ENCODE results near the gene LRRFIP1.

- no peak for TF ChIP-seq SMC3 (conservative IDR thresholded peaks at IDR 0.05; ENCODE audit: poor library complexity)
- no peak for TF ChIP-seq EZH2 (IDR thresholded peaks at IDR 0.05; ENCODE audit: borderline replicate concordance, insufficient read depth, low read length, poor library complexity, severe bottlenecking)
- no peak for TF ChIP-seq EP300 (conservative IDR thresholded peaks at IDR 0.05; ENCODE audit: poor library complexity, severe bottlenecking)
- TF ChIP-seq REST (IDR thresholded peaks at IDR 0.05; ENCODE audit: borderline replicate concordance): no peak
- TF ChIP-seq, protein P1, sequence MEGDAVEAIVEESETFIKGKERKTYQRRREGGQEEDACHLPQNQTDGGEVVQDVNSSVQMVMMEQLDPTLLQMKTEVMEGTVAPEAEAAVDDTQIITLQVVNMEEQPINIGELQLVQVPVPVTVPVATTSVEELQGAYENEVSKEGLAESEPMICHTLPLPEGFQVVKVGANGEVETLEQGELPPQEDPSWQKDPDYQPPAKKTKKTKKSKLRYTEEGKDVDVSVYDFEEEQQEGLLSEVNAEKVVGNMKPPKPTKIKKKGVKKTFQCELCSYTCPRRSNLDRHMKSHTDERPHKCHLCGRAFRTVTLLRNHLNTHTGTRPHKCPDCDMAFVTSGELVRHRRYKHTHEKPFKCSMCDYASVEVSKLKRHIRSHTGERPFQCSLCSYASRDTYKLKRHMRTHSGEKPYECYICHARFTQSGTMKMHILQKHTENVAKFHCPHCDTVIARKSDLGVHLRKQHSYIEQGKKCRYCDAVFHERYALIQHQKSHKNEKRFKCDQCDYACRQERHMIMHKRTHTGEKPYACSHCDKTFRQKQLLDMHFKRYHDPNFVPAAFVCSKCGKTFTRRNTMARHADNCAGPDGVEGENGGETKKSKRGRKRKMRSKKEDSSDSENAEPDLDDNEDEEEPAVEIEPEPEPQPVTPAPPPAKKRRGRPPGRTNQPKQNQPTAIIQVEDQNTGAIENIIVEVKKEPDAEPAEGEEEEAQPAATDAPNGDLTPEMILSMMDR (IDR thresholded peaks at IDR 0.05; ENCODE audit: poor library complexity, severe bottlenecking): no peak
- no peak for TF ChIP-seq POLR2AphosphoS5 (IDR thresholded peaks at IDR 0.05)
These were observed 75.3 kb downstream of the LRRFIP1 start for GRCh38 chr2:237702441-237703391.
